Measurements from ENCODE around the gene SPOCD1.

DNA sequence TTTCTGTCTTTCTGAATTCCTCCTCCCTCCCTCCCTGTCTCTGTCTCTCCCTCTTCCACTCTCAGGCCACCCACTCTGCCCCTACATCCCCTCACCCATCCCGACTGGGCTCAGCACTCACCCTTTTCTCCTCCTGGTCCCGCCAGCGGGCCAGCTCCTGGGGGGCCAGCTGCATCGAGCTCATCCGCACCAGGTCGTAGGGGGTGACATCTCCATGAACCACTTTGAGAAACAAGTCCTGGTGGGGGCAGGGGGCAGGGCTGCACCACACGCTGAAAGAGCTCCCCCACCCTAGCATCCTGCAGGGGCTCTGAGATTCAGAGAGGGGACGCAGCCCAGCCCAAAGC lies 17.8 kb downstream of the SPOCD1 start:
- TF ChIP-seq POLR2AphosphoS5 (IDR thresholded peaks at IDR 0.05; ENCODE audit: low read depth), result no peak
- TF ChIP-seq, protein P1, sequence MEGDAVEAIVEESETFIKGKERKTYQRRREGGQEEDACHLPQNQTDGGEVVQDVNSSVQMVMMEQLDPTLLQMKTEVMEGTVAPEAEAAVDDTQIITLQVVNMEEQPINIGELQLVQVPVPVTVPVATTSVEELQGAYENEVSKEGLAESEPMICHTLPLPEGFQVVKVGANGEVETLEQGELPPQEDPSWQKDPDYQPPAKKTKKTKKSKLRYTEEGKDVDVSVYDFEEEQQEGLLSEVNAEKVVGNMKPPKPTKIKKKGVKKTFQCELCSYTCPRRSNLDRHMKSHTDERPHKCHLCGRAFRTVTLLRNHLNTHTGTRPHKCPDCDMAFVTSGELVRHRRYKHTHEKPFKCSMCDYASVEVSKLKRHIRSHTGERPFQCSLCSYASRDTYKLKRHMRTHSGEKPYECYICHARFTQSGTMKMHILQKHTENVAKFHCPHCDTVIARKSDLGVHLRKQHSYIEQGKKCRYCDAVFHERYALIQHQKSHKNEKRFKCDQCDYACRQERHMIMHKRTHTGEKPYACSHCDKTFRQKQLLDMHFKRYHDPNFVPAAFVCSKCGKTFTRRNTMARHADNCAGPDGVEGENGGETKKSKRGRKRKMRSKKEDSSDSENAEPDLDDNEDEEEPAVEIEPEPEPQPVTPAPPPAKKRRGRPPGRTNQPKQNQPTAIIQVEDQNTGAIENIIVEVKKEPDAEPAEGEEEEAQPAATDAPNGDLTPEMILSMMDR (IDR thresholded peaks at IDR 0.05; ENCODE audit: insufficient read depth, low read length), result no peak

Data from HL-60 (cell line).